NK-92 treated with Interleukin-12 subunit alpha and Interleukin-12 subunit beta, amount 100 ng/mL, for 24 hours (cell line): ENCODE results near the gene BRME1.
"Not testable (repeated sequence)": the region's sequence is repeated elsewhere in the genome, so short reads cannot be mapped to it uniquely, and the experiment has no call there.

Source experiments
- DNase-seq: peaks from one replicate; lab custom pipeline; 2025; lab: John Stamatoyannopoulos, UW

Gene BRME1

DNA sequence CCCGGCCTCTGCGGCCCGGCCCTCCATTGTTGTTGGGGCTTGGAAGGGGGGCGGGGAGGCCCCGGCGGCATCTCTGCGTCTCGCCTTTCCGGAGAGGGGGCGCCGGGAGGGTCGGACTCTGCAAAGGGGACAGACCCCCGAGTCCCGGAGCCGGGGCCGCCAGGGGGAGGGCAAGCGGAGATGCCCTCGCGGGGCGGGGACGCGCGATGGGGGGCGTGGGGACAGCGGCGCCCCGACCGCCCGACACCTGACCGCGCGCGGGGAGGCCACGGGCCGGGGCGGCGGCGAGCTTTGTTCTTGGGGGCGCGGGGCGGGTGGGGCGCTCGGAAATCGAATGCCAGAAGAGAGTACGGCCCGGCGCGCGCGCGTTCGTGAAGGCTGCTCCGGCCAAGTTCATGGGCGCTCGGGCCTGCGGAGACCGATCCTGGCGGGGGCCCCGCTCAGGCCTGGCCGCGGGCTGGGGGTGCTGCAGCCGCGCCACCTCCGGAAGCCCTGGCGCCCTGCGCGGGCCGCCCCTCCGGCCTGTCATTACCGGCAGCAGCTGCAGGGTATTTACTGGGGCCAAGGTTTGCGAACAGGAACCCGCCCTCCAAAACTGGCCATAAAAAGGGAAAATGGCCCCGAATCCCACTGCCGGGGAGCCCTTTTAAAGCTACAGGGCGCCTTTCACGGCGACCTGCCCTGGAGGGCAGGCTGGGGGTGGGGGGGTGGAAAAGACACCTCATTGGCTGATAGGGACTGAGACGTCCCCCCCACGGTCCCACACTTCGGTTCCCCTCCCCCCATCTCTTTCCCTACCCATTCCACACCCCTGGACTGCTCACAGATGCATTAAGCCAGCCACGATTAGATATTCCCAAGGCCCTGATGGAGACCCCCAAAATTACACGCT lies 40.1 kb downstream of the BRME1 start:
- no peak for DNase-seq

DNA sequence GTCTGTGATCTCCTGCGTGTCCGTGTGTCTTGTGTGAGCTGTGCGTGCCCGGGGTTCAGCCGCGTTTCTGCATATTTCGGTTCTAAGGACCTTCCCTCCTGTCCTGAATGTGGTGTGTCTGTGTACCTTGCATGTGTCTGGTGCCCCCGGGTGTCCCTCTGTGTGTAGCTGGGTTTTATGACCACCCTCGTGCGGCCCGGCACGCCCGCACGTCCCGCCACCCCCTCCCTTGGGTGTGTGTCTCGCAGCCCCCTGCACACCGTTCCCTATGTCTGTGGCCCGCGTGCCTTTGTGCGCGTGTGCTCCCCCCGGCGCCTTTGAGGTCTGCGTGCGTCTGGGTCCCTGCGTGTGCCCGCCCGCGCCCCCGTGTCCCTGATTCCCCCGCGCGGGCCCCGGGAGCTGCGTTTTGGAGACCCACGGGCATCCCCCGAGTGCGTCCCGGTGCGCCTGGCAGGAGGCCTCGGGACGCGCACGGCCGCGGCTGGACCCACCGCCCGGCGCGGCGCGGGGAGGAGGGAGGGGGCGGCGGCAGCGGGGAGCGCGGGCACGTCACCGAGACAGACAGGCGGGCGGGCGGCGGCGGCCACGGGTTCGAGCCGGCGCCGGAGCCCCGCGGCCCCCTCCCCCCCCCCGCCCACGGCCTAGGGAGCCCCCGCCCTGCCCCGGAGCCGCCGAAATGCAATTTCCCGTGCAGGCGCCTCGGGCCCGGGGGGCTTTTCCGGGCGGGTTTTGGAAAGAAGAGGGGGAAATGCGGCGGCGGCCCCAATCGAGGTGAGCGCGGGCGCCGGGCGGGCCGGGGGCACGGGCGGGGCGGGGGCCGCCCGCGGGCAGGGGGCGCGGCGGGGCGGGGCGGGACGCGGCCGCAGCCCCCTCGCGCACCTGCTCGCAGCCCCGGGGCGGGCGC lies 41.0 kb downstream of the BRME1 start:
- DNase-seq = no peak

DNA sequence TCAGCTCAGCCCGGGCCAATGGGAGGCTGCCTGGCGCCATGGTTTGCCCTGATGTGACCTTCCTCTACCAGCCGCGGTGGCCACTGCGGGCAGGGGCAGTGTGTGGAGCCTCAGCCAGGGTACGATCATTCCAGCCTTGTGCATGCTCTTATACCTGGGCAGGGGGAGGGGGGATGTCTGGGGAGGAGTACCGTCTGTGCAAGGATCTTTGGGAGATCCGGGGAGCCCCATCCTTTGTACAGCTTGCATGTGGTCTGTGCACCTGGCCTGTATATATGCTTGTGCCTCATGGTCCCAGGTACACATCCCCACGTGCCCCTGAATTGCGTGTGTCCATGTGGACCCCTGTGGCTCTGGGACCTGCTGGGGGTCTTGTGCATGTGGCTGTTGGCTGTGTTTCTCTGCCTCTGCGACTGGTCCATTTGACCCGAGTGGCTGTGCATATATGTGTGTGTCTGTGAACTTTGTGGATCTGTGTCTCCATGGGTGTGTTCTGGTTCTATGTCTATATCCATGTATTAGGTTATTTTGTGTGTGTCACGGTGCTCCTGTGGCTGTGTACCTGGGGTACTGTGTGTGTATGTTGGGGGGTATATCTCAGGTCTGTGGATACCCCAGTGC lies 41.8 kb downstream of the BRME1 start:
- no peak for DNase-seq

DNA sequence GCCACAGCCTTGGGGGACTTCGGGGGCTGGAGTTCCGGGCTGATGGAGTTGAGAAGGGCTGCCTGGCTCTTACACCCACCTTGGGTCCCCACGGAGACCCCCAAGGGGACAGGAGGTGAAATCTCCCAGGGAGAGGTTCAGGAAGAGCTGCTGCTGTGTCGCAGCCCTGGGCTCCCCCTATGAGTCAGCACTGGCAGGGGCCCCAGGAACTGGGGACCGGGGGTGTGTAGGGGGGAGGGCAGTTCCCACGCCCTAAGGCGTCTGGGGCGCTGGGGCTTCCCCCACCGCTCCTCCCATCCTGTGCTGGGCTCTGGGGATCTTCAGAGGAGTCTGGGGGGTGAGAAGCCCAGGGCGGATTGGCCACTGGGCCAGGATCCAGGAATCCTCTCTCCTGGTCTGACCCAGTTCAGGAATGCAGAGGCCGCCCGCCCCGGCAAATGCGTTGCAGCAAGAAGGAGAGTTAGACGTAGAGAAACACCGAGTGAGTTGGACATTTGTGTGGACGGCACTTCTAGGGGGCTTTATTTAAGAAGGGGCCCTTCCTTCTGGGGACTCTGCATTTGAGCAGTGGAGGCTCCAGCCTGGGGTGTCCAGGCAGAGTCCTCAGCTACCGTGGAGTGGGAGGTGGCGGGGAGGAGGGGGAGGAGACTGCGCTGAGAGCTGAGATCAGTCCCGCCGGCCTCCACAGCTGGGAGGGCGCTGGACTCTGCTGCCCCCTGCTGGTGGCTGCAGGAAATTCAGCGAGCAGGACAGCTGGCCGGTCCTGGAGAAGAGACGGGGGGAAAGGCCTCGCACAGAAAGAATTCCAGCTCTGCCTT lies 44.0 kb downstream of the BRME1 start:
- DNase-seq = peak; percentile 81

DNA sequence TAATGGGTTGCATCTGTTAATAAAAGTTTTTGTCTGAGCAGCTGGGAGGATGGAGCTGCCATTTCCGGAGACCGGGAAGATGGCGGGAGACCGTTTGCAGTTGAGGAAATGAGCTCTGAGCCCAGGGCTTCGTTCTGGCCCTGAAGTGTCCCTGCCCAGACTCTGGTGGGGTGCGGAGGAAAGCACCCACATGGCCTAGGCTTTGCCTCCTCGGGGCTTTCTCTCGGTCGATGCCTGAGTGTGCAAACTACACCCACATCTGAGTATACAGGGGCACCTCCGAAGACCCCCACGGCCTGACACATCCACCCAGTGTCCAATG lies 44.6 kb downstream of the BRME1 start:
- DNase-seq = no peak

DNA sequence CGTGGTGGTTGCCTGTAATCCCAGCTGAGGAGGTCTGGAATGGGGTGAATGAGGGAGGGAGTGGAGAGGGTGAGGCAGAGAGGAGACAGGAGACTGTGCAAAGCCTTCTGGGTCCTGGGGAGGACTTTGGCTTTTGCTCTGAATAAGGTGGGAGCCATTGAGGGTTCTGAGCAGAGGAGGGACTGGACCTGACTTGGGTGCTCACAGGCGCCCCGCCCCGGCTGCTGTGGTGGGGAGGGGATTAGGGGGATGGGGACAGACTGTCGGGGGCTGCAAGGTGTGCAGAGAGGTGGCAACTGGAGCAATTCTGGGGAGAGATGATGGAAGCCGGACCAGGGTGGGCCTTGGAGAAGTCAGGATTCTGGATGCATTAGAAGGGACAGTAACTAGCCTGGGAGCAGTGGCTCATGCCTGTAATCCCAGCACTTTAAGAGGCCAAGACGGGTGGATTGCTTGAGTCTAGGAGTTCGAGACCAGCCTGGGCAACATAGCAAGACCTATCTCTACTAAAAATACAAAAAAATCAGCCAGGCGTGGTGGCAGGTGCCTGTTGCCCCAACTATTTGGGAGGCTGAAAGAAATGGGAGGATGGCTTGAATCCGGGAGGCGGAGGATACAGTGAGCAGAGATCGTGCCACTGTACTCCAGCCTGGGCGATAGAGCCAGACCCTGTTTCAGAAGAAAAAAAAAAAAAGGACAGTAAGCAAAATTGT lies 45.1 kb downstream of the BRME1 start:
- DNase-seq = no peak

DNA sequence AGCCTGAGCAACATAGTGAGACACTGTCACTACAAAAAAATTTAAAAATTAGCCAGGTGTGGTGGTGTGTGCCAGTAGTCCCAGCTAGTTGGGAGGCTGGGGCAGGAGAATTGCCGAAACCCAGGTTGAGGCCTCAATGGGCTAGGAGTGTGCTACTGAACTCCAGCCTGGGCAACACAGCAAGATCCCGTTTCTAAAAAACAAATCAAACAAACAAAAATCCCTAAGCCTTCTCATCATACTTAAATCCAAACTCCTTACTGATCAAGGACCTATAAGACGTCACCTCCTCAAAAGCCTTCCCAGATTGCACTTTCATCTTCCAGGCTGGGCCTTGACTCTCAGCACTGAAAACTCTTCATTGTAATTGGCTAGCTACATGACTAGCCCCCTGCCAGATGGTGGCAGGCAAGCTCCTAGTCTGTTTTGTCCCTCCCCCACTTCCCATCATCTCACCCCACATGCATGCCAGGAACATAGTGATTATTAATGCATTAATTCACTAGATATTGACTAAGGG lies 46.5 kb downstream of the BRME1 start:
- no peak for DNase-seq

DNA sequence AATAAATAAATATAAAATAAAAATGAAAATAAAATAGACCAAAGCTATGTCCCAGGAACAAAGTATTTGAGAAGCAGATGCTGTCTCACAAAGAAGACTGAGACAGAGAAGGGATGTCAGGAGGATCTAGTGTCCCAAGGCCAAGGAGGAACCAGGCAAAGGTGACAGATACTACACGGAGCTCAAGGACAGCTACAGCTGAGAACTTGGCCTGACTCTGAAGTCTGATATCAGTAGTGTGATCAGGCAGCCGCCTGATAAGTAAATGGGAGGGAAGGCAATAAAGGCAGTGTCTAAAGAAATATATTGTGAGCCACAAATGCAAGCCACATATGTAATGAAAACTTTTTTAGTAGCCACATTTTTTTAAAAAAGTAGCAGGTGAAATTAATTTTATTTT lies 49.4 kb downstream of the BRME1 start:
- DNase-seq = no peak

DNA sequence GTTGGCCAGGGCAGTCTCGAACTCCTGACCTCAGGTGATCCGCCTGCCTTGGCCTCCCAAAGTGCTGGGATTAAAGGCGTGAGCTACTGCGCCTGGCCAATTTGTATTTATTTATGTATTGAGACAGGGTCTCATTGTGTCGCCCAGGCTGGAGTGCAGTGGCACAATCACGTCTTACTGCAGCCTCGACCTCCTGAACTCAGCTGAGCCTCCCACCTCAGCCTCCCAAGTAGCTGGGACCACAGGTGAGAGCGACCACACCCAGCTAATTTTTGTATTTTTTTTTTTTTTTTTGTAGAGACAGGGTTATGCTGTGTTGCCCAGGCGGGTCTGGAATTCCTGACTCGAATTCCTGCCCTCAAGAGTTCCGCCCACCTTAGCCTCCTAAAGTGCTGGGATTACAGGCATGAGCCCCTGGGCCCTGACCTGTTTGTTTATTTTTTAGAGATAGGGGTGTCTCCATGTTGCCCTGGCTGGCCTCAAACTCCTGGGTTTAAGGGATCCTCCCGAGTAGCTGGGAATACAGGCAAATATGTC lies 53.7 kb downstream of the BRME1 start:
- DNase-seq = not testable (repeated sequence)

DNA sequence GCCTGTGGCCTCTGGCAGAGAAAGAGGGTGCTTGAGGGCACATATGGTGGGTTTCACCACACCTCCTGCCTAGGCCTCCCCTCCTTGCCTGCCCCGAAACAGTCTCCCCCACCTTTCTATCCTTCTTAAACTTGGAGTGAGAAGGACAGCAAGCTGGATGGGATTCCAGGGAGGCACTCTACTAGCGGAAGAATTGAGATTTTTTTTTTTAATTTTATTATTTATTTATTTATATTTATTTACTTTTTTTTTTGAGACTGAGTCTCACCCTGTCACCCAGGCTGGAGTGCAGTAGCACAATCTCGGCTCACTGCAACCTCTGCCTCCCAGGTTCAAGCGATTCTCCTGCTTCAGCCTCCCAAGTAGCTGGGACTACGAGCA lies 54.2 kb downstream of the BRME1 start:
- not testable (repeated sequence) for DNase-seq

DNA sequence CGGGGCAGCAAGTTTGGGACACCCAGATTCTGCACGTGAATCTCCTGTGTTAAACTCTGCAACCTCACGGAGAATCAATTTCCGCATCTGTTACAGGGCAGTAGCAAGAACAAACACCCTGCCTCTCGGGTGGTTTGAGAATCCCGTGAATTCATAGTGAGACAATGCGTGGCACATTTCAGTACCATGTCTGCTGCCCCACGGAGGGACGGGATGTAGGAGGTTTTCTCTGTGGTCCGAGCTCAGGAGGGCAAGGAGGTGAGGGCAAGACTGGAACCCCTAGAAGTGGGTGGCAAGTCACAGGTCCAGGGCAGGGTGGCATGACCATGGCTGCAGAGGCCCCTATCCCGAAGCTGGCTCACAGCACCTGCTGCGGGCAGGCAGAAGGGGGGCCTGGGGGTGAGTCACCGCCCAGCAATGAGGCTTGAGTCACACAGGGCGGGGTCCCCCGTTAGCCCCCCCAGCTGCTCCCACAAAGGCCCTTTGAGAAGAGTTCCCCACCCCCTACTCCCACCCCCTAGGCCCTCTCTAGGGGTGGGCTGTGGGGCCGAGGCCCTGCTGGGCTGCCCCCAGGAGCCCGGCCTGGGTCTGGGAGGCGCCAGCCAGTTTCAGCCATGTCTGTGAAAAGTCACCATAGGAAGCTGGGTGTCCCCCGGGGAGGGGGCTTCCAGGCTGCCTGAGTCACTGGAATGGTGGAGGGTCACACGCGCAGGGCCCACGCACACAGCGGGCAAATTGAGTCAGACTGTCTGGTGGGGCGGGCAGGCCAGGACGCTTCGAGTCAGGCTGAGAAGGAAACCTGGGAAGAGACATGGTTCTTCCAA lies 54.8 kb downstream of the BRME1 start:
- no peak for DNase-seq

DNA sequence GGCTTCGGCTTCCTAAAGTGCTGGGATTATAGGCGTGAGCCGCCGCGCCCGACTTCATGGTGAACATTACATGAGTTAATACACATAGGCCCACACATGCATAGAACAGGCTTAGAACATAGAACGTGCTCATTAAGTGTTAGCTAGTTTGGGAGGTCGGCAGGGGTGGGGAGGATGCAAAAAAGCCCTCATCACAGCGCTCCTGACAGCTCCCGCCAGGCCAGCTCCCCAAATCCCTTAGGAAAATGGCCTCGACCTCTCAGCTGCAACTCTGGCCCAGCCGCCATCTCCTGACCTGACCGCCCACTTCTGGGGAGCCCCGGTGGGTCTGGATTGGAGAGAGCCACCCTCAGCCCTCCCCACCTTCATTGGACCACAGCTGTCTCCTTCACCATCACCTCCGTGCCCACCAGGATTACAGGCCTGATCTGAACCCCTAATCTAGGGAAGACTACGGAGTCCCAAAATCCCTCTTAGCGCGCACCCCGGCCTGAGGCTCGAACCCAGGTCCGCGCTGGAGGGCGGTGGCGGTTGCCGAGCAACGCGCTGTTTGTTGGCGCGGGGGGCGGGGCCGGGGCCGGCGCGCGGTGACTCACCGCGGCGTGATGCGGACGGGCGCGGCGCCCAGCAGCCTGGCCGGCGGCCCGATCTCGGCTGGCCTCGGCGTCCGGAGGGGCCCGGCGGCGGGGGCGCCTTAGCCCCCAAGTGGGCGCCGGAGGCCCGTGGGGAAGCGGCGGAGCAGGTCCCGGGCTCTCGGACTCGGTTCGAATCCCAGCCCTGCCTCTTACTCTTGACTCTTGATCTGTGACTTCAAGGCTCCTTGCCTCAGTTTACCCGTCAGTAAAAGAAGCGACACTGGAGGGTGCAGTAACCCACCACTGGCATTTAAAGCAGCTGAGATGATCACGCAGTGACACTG lies 55.7 kb downstream of the BRME1 start:
- DNase-seq = no peak

DNA sequence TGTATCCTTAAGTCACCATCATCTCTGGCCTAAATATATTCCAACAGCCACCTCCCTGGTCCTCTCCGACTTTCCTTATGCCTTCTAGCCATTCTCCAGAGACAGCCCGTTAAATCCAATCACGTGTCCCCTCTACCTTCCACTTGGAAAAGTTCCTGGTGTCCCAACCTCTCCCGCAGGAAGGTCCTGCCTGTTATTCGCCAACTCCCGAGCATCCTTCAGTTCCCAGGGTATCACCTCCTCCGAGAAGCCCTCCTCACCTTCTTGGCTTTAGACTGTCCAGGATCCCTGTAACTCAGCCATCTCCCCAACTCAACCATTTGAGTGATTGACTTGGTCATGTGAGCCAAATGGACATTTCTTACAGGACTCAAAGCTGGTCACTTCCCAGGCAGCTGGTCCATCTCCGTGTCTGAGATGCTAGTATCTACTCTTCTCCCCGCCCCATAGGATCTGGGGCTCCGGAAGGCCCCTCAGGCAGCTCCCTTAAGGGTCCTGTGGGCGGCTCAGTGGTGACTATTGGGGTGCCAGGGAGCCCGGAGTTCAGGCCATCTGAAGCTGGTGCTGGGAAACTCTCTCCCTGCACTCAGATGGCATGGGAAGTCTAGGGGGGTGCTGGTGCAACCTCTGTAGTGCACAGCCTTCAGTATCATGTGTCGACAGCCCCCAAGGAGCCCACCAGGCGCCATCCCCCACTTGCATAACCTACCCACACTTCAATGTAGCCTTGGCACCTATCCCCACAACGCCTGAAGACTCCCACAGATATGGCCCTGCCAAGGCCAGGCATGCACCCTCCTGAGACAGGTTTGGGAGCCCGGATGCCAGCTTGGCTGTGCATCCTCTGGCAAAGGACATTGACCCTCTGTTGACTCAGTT lies 56.9 kb downstream of the BRME1 start:
- no peak for DNase-seq

DNA sequence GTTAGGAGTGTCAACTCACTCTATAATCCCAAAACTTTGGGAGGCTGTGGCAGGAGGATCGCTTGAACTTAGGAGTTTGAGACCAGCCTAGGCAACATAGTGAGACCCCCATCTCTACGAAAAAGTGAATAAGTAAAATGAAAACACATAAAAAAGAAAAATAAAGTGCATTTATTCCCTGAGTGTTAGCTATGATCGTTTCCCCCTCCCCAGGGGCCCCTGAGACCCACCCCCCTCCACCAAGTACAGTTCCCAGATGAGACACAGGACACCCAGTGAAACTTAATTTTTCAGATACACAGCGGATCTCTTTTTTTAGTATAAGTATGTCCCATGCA lies 57.6 kb downstream of the BRME1 start:
- DNase-seq = no peak

DNA sequence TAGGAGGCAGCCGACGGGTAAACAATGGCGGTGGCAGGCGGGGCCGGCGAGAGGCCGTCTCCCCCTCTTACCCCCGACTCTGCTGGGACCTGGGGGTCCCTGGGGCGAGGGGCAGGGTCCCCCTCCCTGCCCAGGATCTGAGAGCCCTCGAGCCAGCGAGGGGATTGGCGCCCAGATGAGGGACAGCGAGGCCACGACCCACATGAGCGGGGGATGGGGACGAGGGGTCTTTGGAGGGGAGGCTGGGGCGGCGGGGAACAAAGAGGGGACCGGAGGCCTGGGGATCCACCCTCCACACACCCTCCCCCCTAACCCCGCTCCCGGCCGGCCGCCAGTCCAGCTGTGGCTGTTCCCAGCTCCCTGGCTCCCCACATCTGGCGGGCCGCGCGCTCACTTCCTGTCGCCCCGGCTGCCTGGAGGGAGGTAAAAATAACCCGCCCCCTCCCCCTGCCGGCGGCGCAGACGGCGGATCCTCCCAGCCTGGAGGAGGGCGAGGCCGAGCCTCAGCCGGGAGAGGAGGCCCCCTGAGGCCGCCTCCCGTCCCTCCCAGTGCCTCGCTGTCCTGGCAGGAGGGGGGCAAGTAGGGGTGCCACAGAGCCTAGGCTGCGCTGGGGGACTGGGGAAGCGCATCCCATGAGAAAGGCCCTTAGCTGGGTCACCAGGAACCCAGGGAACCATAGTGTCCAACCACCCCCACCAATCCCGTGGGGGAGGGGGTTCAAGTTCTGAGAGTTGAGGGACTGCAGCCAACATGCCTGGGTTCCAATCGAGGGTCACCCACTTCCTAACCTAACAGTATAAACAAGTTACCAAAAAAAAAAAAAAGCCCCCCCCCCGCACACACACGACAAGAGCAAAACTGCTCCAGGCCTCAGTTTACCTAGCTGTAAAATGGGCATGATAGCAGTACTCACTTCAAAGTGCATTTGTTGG lies 58.2 kb downstream of the BRME1 start:
- DNase-seq = peak; percentile 67

DNA sequence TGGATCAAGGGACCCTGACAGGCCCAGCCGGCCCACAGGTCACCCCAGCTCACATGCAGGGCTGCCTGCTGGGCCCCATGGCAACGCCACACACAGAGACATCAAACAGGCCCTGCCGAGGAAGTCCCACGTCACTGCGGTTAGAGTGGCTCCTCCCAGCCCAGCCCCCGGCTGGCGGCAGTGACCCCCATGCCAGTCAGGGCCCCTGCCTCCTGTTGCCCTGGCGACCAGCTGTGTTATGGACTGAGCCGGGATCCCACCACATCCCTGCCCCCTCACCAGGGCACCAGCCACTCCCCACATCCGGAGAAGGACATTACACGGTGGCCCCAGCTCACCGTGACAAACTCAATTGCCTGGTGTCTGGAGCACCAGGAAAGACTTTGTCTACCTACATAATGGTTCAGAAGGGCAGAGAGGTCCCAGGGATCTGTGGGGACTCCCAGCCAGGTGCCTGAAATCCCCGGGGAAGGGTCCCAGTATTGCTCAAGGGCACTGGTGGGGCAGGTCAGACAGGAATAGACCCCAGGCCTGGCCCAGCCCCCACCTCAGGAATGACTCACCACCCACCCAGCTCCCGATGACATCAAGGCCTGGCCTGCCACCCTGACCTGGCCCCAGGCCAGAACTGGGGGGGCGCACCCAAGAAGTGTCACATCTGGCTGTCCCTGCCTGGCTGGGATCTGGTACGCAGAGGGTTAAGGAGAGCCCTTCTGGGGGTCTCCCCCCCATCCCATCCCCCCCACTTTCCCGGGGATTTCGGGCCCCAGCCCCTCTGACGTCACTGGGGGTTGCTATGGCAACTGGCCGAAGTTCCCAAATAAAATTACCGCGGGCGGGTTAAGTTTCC lies 59.1 kb downstream of the BRME1 start:
- DNase-seq = peak; percentile 98
